Measurements from ENCODE around the gene NAA25.
A peak's percentile ranks its signal among the peaks of the same experiment; 100 is the strongest.

Gene NAA25

GRCh38 chr12:112108202-112109079 is at the start of gene NAA25:
Gene NAA25 (minus strand): TSS chr12:112108783. CDS start chr12:112108773, 10 bp downstream.
- DNase-seq (ENCODE audit: low spot score), result peak; percentile 89
- peaks cover 32% of the 10 kb centered on the region for H3K4me1 Mint-ChIP-seq (ENCODE audit: low read depth)
- no peaks in the 10 kb centered on the region for H3K27me3 Mint-ChIP-seq (ENCODE audit: low read depth)
- peak within 1 kb of the TSS; percentile 97 for H3K4me3 Mint-ChIP-seq
- peaks cover 12% of the 10 kb centered on the region for H3K36me3 Mint-ChIP-seq (ENCODE audit: low read depth)
- H3K9me3 Mint-ChIP-seq, result no peaks in the 10 kb centered on the region
- peak within 1 kb of the TSS; percentile 98 for H3K27ac Mint-ChIP-seq

GRCh38 chr12:112153893-112154219 is 45.3 kb upstream of the NAA25 start:
- Mint-ChIP-seq H3K36me3 (ENCODE audit: low read depth) (peaks cover 78% of the 10 kb centered on the region), H3K27me3 (ENCODE audit: low read depth) (no peaks in the 10 kb centered on the region), H3K4me3 (no peak overlapping the region), H3K27ac (no peak overlapping the region), H3K9me3 (peaks cover 20% of the 10 kb centered on the region), H3K4me1 (ENCODE audit: low read depth) (peaks cover 7% of the 10 kb centered on the region)
- DNase-seq (ENCODE audit: low spot score), result no peak

GRCh38 chr12:112153181-112153892 is 44.8 kb upstream of the NAA25 start:
- Mint-ChIP-seq H3K4me1 (ENCODE audit: low read depth) (peaks cover 5% of the 10 kb centered on the region), H3K4me3 (no peak overlapping the region), H3K27ac (no peak overlapping the region), H3K27me3 (ENCODE audit: low read depth) (no peaks in the 10 kb centered on the region), H3K36me3 (ENCODE audit: low read depth) (peaks cover 78% of the 10 kb centered on the region), H3K9me3 (peaks cover 17% of the 10 kb centered on the region)
- no peak for DNase-seq (ENCODE audit: low spot score)

- Mint-ChIP-seq H3K27ac (no peak overlapping the region), H3K27me3 (ENCODE audit: low read depth) (no peaks in the 10 kb centered on the region), H3K4me3 (no peak overlapping the region), H3K36me3 (ENCODE audit: low read depth) (peaks cover 69% of the 10 kb centered on the region), H3K9me3 (peaks cover 7% of the 10 kb centered on the region), H3K4me1 (ENCODE audit: low read depth) (no peaks in the 10 kb centered on the region)
- no peak for DNase-seq (ENCODE audit: low spot score)
These were observed 43.4 kb upstream of the NAA25 start for GRCh38 chr12:112151766-112152541.

GRCh38 chr12:112149596-112149995 is 41.0 kb upstream of the NAA25 start:
- Mint-ChIP-seq H3K4me1 (ENCODE audit: low read depth) (peaks cover 3% of the 10 kb centered on the region), H3K9me3 (no peaks in the 10 kb centered on the region), H3K27me3 (ENCODE audit: low read depth) (no peaks in the 10 kb centered on the region), H3K4me3 (no peak overlapping the region), H3K36me3 (ENCODE audit: low read depth) (peaks cover 66% of the 10 kb centered on the region), H3K27ac (no peak overlapping the region)
- DNase-seq (ENCODE audit: low spot score), result no peak

- no peaks in the 10 kb centered on the region for H3K9me3 Mint-ChIP-seq
- no peak for DNase-seq (ENCODE audit: low spot score)
- no peak overlapping the region for H3K27ac Mint-ChIP-seq
- H3K4me3 Mint-ChIP-seq, result no peak overlapping the region
- H3K36me3 Mint-ChIP-seq (ENCODE audit: low read depth), result peaks cover 63% of the 10 kb centered on the region
- H3K4me1 Mint-ChIP-seq (ENCODE audit: low read depth), result peaks cover 3% of the 10 kb centered on the region
- no peaks in the 10 kb centered on the region for H3K27me3 Mint-ChIP-seq (ENCODE audit: low read depth)
These were observed 39.5 kb upstream of the NAA25 start for GRCh38 chr12:112148031-112148513.

GRCh38 chr12:112146123-112146522 is 37.5 kb upstream of the NAA25 start:
- H3K27me3 Mint-ChIP-seq (ENCODE audit: low read depth), result no peaks in the 10 kb centered on the region
- no peak overlapping the region for H3K4me3 Mint-ChIP-seq
- no peaks in the 10 kb centered on the region for H3K9me3 Mint-ChIP-seq
- DNase-seq (ENCODE audit: low spot score), result no peak
- no peak overlapping the region for H3K27ac Mint-ChIP-seq
- H3K36me3 Mint-ChIP-seq (ENCODE audit: low read depth), result peaks cover 60% of the 10 kb centered on the region
- peaks cover 3% of the 10 kb centered on the region for H3K4me1 Mint-ChIP-seq (ENCODE audit: low read depth)

- no peaks in the 10 kb centered on the region for H3K9me3 Mint-ChIP-seq
- H3K27me3 Mint-ChIP-seq (ENCODE audit: low read depth), result no peaks in the 10 kb centered on the region
- peak overlapping the region; percentile 19 for H3K27ac Mint-ChIP-seq
- no peak overlapping the region for H3K4me3 Mint-ChIP-seq
- peaks cover 47% of the 10 kb centered on the region for H3K36me3 Mint-ChIP-seq (ENCODE audit: low read depth)
- no peak for DNase-seq (ENCODE audit: low spot score)
- H3K4me1 Mint-ChIP-seq (ENCODE audit: low read depth), result peaks cover 4% of the 10 kb centered on the region
These were observed 32.1 kb upstream of the NAA25 start for GRCh38 chr12:112140728-112141127.

GRCh38 chr12:112134731-112135130 is 26.1 kb upstream of the NAA25 start:
- no peaks in the 10 kb centered on the region for H3K9me3 Mint-ChIP-seq
- peaks cover 25% of the 10 kb centered on the region for H3K4me1 Mint-ChIP-seq (ENCODE audit: low read depth)
- H3K4me3 Mint-ChIP-seq, result no peak overlapping the region
- H3K27ac Mint-ChIP-seq, result no peak overlapping the region
- H3K36me3 Mint-ChIP-seq (ENCODE audit: low read depth), result peaks cover 28% of the 10 kb centered on the region
- no peak for DNase-seq (ENCODE audit: low spot score)
- no peaks in the 10 kb centered on the region for H3K27me3 Mint-ChIP-seq (ENCODE audit: low read depth)

GRCh38 chr12:112133418-112133817 is 24.8 kb upstream of the NAA25 start:
- Mint-ChIP-seq H3K4me1 (ENCODE audit: low read depth) (peaks cover 35% of the 10 kb centered on the region), H3K36me3 (ENCODE audit: low read depth) (peaks cover 25% of the 10 kb centered on the region)

GRCh38 chr12:112131686-112132085 is 23.1 kb upstream of the NAA25 start:
- H3K4me3 Mint-ChIP-seq, result peak overlapping the region; percentile 75
- H3K27ac Mint-ChIP-seq, result no peak overlapping the region
- peaks cover 48% of the 10 kb centered on the region for H3K4me1 Mint-ChIP-seq (ENCODE audit: low read depth)
- no peaks in the 10 kb centered on the region for H3K9me3 Mint-ChIP-seq
- H3K36me3 Mint-ChIP-seq (ENCODE audit: low read depth), result peaks cover 28% of the 10 kb centered on the region
- no peaks in the 10 kb centered on the region for H3K27me3 Mint-ChIP-seq (ENCODE audit: low read depth)
- DNase-seq (ENCODE audit: low spot score), result no peak

More at GRCh38 chr12:112133418-112133817, 24.8 kb upstream of the NAA25 start:
- H3K27ac Mint-ChIP-seq, result no peak overlapping the region
- no peak overlapping the region for H3K4me3 Mint-ChIP-seq
- H3K27me3 Mint-ChIP-seq (ENCODE audit: low read depth), result no peaks in the 10 kb centered on the region
- no peaks in the 10 kb centered on the region for H3K9me3 Mint-ChIP-seq
- DNase-seq (ENCODE audit: low spot score), result no peak

GRCh38 chr12:112130441-112130998 is 21.9 kb upstream of the NAA25 start:
- Mint-ChIP-seq H3K36me3 (ENCODE audit: low read depth) (peaks cover 33% of the 10 kb centered on the region), H3K27me3 (ENCODE audit: low read depth) (no peaks in the 10 kb centered on the region), H3K4me1 (ENCODE audit: low read depth) (peaks cover 54% of the 10 kb centered on the region), H3K4me3 (peak overlapping the region; percentile 75), H3K27ac (peak overlapping the region; percentile 87), H3K9me3 (no peaks in the 10 kb centered on the region)
- no peak for DNase-seq (ENCODE audit: low spot score)

- H3K4me3 Mint-ChIP-seq, result peak overlapping the region; percentile 85
- H3K27ac Mint-ChIP-seq, result peak overlapping the region; percentile 83
- peaks cover 49% of the 10 kb centered on the region for H3K4me1 Mint-ChIP-seq (ENCODE audit: low read depth)
- no peak for DNase-seq (ENCODE audit: low spot score)
- no peaks in the 10 kb centered on the region for H3K9me3 Mint-ChIP-seq
- peaks cover 2% of the 10 kb centered on the region for H3K27me3 Mint-ChIP-seq (ENCODE audit: low read depth)
- H3K36me3 Mint-ChIP-seq (ENCODE audit: low read depth), result peaks cover 16% of the 10 kb centered on the region
These were observed 18.3 kb upstream of the NAA25 start for GRCh38 chr12:112126911-112127310.
